H1 (cell line): Measurements from ENCODE around the gene TBX6. TPM values are rescaled to one million over a fixed set of nuclear protein-coding genes. Genes with fewer than 3 reads are reported as not detected.

ENCODE experiments used
- ATF2 ChIP-seq: IDR thresholded peaks from 2 replicates; pipeline ENCODE4 v1.6.1; 2012; ENCODE audit warnings: low read length, inconsistent platforms
- BACH1 ChIP-seq: IDR thresholded peaks from 2 replicates; pipeline ENCODE4 v1.6.1; 2012; ENCODE audit warnings: low read length, improper control_type of control experiment
- CBX8 ChIP-seq: fragments of 300-800, 300-1000 bp; sonication (generic); IDR thresholded peaks from 2 replicates; pipeline ENCODE4 v1.7.1; 2016; ENCODE audit warnings: low read depth, low read length, borderline replicate concordance
- polyA plus RNA-seq, 7 experiments: library from polyadenylated mRNA; depleted of rRNA in 3 of 7; stranded (reverse) in 5 of 7; unstranded in 2 of 7; fragments of >200 nt in 5 of 7; fragments of 200-250 nt in 2 of 7; gene quantifications; 1 replicate in 5 of 7; 2 replicates in 1 of 7; 4 replicates in 1 of 7; pipeline versions ENCODE4 v1.2.1 to v1.2.3, GENCODE V29; 2011 to 2013; ENCODE audit warnings: missing spikeins in 2 of 7, mixed read lengths in 2 of 7
- total RNA-seq: library from RNA; stranded (reverse); fragmentation: NEBNext Ultra II Directional; extraction: Animal tissue kit (Norgen Biotek cat#: 25700); gene quantifications from 2 replicates; pipeline ENCODE4 v1.2.1, GENCODE V29; 2021

TBX6 gene
- total and polyA plus RNA-seq, 2 of the 8 experiments (the other 6 are each of a cell fraction or from before 2014, with no cell fraction given): 2.2 to 2.8 TPM

GRCh38 chr16:30136971-30137605, 45.4 kb upstream of the TBX6 start (continued):
- TF ChIP-seq ATF2 (no peak), CBX8 (no peak), BACH1 (no peak)
